GM21360 (cell line): ENCODE measurements around the gene RAP1B.
"Not testable (repeated sequence)": the region's sequence is repeated elsewhere in the genome, so short reads cannot be mapped to it uniquely, and the experiment has no call there.

ENCODE experiments used
- ATAC-seq: cut with Tn5 transposase; IDR thresholded peaks from one replicate; pipeline ENCODE4 v1.9.1; 2021; ENCODE audit warnings: mild to moderate bottlenecking, moderate library complexity; ENCODE audit not compliant: unreplicated experiment

Gene RAP1B

DNA sequence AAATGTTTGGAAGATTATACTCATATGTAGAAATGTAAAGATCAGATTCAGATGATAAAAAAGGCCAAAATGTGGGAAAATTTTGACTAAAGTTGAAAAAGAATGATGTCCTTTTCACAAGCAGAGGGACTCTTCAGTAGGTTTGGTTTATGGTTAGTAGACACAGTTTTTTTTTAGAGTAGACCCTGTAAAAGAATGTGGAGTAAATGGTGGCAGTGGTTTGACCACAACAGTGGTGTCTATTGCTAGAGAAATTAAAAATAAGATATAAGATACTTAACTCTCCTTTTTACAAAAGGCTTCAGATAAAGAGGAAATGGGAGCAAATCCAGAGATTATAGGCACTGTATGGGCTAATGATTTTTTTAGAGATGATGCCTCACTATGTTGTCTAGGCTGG lies 21.8 kb downstream of the RAP1B start:
- ATAC-seq: no peak

DNA sequence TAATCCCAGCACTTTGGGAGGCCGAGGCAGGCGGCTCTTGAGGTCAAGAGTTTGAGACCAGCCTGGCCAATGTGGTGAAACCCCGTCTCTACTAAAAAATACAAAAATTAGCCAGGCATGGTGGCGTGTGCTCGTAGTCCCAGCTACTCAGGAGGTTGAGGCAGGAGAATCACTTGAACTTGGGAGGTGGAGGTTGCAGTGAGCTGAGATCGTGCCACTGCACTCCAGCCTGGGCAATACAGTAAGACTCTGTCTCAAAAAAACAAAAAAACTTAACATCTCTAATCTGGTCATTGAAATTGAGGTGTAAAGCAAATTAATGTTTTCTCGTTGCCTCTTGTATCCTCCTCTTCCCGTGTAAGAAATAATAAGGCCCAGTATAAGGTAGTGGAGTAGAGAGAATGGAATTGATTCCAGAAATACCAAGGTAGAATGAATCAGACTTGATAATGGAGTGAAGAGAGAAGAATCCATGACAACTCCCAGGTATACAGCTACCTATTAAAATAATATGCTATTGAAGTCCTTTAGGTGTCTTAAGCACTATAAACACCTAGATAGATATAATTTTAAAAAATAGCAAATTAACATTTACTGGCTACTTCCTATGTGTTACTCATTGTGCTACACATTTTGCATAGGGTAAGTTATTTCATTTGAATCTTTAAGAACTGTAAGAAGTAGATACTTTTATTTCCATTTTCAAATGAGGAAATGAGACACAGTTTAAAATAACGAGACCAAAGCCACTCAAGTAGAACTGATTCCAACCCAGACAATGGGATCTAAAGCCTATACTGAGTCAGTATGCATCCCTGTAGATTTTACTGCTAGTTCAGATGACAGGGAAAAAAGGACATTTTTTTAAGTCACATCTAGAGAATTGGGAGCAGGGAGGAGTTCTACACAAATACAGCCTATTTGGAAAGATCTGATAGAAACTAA lies 23.2 kb downstream of the RAP1B start:
- ATAC-seq: no peak

DNA sequence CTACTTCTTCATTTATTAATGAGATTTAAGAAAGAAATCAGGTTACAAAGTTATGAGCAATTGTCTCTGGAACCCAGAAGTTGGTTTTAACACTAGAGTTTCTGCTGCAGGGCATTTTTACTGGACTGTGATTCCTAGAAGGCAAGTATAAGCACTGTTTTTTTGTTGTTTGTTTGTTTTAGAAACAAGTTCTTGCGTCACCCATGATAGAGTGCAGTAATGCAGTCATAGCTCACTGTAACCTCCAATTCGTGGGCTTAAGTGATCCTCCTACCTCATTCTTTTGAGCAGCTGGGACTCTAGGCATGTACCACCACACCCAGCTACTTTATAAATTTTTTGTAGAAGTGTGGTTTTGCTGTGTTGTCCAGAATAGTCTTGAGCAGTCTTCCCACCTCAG lies 25.6 kb downstream of the RAP1B start:
- ATAC-seq: no peak

DNA sequence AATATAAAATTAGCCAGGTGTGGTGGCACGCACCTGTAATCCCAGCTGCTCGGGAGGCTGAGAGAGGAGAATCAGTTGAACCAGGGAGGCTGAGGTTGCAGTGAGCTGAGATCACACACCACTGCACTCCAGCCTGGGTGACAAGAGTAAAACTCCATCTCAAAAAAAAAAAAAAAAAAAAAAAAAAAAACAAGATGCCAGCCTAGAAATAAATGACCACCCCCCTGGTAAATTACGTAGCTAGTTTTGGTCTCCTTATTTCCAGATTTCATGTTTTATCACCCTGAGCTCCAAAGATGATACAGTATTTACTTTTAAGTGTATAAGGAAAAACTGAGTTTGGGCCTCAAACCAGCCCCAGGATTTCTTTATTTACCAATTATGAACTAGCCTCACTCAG lies 26.7 kb downstream of the RAP1B start:
- not testable (repeated sequence) for ATAC-seq

DNA sequence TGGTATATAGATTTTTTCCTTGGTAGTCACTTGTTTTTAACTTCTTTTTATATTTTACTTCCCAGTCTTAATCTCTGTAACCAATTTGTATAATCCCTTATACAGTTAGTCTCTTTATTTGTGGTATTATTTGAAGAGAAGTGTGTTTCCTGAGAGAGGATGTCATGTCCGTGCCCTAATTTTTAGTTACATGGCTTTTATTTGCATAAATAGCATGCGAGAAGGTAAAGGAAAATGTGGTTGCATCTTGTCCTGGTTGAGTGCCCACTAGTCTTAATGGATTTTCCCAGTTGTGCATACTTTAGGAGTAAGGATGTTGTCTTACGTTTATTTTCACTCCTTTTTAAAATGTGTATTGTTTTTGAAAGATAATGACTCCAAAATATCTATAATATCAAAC lies 27.5 kb downstream of the RAP1B start:
- no peak for ATAC-seq

DNA sequence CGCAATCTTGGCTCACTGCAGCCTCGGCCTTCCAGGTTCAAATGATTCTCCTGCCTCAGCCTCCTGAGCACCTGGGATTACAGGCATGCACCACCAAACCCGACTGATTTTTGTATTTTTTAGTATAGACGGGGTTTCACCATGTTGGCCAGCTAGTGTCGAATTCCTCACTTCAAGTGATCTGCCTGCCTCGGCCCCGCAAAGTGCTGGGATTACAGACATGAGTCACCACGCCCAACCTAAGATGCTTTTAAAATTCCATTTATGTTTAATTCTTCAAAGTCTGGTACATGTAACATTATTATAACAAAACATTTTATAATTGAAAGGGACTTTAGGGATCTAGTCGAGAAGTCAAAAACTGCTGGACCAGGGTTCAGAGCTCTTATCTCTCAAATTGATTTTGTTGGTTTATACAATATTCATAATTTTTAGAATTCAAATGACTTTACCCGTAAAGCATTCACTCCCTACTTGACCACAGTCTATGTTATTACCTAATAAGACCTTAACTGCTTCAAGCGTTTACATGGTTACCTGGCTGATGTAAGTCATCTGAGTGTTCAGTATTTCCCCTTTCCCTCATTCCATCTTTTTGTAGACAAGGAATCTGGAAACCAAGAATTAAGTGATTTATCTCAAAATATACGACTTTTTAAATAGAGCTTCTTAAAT lies 28.2 kb downstream of the RAP1B start:
- ATAC-seq: no peak

DNA sequence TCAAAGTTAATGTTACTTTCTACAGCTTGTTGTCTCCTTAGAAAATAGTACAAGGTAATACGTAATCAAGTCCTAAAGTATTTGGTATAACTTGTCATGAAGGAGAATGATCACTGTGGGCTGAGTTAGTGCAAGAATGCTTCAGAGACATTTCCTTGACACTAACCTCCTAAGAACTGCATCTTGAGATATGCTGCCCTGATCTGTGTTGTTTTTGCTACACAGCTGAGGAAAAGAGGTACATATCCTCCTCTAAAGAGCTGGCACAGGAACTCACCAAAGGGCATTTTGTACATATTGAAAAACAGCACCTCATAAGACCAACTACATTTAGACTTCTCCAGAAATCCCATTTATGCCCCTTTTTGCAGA lies 28.7 kb downstream of the RAP1B start:
- ATAC-seq: no peak

DNA sequence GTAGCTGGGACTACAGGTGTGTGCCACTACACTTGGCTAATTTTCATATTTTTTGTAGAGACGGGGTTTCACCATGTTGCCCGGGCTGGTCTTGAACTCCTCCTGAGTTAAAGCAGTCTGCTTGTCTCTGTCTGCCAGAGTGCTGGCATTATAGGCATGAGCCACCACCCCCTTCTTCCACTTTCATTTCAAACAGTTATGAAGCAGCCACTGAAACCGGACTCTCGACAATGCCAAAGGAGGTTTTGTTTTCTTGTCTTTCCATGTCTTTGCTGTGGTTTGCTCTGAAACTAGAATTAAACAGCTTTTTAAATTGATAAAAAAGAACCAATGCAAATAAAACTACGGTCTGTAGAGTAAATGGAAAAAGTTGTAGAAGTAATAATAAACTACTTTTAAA lies 30.4 kb downstream of the RAP1B start:
- peak; percentile 84 for ATAC-seq

DNA sequence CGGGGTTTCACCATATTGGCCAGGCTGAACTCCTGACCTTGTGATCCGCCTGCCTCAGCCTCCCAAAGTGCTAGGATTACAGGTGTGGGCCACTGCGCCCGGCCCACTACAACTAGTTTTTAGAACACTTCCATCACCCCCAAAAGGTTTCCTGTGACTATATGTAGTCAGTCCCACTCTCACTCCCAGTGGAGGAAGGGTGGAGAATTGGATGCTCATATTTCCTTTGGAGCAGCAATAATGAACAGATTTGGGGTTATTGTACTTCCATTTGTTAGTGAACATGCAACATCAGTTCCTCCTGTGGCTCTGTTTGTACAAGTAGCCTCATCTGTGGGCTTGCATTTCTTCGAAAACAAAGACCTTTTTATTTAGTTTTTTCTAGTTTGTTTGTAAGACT lies 35.8 kb downstream of the RAP1B start:
- ATAC-seq: no peak

DNA sequence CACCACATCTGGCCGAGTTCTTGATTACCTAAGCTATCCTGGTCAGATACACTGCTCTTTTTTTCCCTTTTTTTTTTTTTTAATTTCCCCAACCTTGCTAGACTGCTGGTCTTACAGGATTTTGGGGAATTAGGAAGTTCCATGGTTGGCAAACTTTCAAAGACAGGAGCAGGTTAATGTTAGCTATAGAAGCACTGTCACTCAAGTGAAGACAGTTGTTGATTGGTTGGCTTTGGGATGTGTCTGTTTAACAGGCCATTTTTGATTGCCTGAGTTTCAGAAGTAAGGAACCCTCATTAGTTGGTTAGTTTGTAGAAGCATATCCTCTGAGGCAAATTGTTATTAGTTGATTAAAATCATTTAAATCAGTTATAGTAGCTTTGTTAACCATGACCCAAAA lies 36.8 kb downstream of the RAP1B start:
- ATAC-seq: no peak

DNA sequence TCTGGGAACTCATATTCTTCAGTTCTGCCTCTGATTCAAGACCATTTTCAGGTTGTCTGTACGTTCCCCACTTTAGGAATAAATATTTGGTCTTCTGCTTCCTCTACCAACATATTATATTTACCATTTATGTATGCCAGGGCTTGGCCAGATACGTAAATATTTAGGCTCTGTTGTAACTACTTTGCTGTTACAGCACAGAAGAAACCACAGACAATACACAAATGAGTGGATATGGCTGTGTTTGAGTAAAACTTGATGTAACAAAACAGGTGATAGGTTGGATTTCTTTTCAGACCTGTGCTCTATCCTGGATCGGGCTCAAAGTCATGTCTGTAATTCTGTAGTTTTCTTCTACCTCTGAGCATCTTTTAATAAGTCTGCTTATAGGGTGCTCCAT lies 37.5 kb downstream of the RAP1B start:
- ATAC-seq: no peak

DNA sequence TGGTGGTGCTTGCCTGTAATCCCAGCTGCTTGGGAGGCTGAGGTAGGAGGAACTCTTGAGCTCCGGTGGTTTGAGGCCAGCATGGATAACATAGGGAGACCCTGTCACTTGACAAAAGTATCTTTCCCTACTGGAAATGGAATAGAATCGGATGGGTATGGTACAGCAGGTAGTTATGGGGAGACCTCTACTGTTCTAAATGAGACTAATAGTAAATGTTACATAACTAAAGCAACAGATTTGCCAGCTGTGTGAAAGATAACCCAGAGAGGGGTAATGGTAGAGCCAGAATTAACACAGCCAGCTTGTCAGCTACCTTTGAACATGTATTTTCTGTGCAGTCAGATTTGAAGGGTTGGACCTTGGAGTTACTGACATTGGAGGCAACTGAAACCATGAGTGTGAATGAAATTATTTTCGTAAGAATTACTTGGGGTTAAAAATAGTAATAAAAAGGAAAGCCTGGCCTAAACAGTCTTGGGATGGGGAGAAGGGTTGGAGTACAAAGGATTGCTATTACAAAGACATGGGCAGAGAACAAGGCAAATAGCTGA lies 54.4 kb downstream of the RAP1B start:
- no peak for ATAC-seq

DNA sequence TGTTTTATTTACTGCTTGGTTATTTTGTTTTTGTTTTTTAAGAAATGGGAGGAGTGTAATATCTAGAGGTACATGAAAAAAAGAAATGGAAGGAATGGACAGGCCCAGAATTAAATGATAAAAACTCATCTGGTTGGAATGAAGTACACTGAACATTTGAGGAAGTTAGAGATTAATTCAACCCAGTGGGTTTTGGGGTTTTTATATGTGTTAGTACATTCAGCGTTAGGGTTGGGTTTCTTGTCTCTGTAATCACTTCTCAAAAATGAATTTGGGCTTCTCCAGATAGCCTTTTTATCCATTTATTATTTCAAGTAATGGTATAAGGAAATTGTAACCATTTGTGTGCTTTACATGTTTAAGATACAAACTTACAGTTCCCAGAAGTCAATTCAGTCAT lies 56.6 kb downstream of the RAP1B start:
- no peak for ATAC-seq

DNA sequence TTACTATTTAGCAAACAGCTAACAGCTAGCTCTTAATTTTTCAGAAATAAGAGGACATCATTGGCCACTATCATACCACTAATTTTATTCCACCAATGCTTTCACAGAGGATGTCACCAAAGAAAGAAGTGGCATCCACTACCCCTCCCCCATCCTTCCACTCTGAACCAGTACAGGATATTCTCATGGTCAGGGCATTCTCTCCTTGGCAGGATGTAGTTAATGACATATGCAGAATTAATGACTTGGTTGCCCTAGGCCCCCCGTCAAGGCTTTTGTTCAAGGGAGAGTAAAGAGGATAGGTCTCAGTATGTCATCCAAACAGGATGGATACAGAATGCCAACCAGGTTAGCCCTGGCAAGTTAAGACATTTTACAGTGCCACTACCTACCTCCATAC lies 57.2 kb downstream of the RAP1B start:
- no peak for ATAC-seq

DNA sequence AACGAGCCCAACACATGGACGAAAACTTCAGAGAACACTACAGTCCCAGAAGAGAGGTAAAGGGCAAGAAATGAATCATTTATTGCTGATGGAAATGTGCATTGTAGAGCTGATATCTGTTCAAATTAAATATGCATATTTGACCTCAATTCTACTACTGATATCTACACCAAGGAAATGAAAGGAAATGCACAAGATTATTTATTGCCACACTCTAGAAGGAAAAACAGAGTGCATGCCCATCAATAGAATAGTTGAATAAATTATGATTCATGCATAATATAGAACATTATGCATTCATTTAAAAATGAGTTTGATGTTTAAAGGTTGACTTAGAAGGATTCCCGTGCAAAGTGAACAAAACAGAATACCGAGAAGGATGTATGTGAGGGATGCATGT lies 60.5 kb downstream of the RAP1B start:
- no peak for ATAC-seq

DNA sequence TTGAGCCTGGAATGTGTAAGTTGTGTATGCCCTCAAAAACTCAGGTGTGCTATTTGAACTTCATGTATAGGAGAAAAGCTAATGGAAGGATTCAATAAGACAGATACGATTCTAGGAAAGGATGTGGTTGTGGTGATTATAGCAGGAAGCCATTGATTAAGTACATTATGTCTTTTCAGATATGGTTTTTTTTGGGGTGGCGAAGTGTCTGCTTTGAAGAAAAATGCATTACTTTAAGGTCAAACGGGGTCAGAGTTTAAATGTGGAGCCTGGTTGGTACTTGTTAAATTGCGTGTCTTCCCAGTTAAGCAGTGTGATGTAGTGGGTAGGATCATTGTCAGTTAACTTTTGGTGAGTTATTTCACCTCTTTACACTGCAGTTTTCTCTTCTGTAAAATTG lies 63.1 kb downstream of the RAP1B start:
- no peak for ATAC-seq

DNA sequence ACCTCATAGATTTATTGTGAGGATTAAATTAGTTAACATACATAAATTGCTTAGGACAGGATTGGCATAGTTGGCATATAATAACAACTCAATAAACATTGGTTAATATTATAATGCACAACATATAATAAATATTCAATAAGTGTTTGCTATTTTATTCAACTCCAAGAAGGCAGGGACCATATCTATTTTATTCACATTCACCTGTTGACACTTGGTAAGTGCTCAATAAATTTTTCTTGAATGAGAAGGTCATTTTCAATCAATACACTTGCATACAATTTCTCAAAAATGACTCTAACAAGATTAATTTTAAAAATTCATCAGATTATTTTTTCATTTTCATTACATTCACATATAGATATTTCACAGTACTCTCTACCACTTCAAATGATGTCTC lies 63.7 kb downstream of the RAP1B start:
- no peak for ATAC-seq

DNA sequence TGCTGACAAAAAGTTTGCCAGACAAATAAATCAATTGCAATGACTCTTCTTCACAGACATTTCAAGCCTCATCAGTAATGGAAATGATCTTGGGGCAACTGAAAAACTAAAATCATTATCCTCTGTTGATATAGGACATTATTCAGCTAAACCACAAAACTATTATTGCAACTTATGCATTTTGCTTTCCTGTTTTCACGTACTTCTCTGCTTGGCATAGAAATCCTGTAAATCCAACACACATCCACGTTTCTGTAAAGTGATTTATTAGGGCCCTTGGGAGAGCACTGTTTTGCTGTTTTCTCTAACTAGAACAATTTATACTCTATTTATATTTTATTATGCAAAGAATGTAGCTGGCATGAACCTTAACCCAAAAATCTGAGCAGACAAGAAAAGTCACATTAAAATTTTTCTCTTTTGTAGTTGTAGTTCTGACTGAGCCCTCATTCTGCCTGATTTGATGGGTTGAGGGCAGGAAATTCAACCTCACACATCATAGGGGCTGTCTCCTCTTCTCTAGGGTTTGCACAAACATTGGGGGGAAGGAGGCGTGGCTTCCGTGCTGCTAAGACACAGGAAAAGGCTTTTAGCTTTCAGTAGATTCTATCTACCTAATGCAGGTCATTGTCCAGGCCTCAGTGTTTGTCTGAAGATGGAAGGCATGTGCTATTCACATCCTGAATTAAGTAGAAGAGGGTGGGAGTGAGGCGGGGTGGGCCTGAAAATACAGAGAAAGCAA lies 64.6 kb downstream of the RAP1B start:
- ATAC-seq: no peak

DNA sequence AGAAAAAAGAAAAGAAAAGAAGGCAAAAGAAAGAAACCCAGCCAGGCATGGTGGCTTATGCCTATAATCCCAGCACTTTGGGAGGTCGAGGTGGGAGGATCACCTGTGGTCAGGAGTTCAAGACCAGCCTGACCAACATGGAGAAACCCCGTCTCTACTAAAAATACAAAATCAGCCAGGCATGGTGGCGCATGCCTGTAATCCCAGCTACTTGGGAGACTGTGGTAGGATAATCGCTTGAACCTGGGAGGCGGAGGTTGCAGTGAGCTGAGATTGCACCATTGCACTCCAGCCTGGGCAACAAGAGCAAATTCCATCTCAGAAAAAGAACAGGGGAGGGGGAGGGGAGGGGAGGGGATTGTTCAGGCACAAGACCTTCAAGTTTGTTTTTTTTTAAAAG lies 66.2 kb downstream of the RAP1B start:
- not testable (repeated sequence) for ATAC-seq

DNA sequence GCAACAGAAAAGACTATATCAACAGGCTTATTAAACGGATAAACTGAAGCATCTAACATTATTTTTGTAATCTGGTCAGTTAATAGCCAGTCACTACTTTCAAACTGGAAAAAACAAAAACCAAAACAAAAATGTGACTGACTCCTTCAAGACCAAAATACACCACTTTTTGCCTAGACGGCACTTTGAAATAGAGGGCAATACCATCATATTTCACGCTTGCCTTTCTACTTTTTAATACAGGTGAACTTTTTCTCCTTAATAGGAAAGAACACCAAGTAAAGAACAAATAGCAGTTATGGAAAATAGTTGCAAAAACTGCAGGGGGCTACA lies 75.5 kb downstream of the RAP1B start:
- no peak for ATAC-seq
